CD14-positive monocyte (primary cell): Measurements from ENCODE around the gene CFAP69. TPM values are rescaled to one million over a fixed set of nuclear protein-coding genes. Genes with fewer than 3 reads are reported as not detected.

Source experiments
- DNase-seq, 3 donors: peaks; one replicate each; pipeline ENCODE4 v3.0.0-alpha.2; 2011 to 2022
- H2AFZ ChIP-seq: 2 replicates; pipeline ENCODE4 v1.6.0; 2012; ENCODE audit warnings: mild to moderate bottlenecking, low read depth, low read length, inconsistent platforms; ENCODE audit not compliant: insufficient read depth, poor library complexity, severe bottlenecking
- H3K27ac ChIP-seq, 2 donors: 1 replicate in 1 of 2; 2 replicates in 1 of 2; pipeline ENCODE4 v1.5.1; 2012 to 2013; ENCODE audit warnings: low read length in 2 of 2, control low read depth in 1 of 2, inconsistent platforms in 1 of 2, low read depth in 1 of 2, mild to moderate bottlenecking in 1 of 2
- H3K27me3 ChIP-seq, 2 donors: one replicate each; pipeline versions ENCODE4 v1.6.0 to v1.6.1; 2011 to 2013; ENCODE audit warnings: low read length in 2 of 2; ENCODE audit not compliant: control insufficient read depth in 2 of 2, insufficient read depth in 2 of 2
- H3K36me3 ChIP-seq, 2 donors: replicated peaks in 1 of 2; 1 replicate in 1 of 2; 2 replicates in 1 of 2; pipeline versions ENCODE4 v1.5.1 to v1.6.1; 2012 to 2013; ENCODE audit warnings: low read length in 2 of 2, control low read depth in 1 of 2, inconsistent platforms in 1 of 2, mild to moderate bottlenecking in 1 of 2; ENCODE audit not compliant: insufficient read depth in 2 of 2, control insufficient read depth in 1 of 2
- H3K4me1 ChIP-seq, 2 donors: 1 replicate in 1 of 2; 2 replicates in 1 of 2; pipeline versions ENCODE4 v1.5.1 to v1.6.1; 2012 to 2013; ENCODE audit warnings: low read length in 2 of 2, control low read depth in 1 of 2, inconsistent platforms in 1 of 2, mild to moderate bottlenecking in 1 of 2, moderate library complexity in 1 of 2; ENCODE audit not compliant: insufficient read depth in 2 of 2, control insufficient read depth in 1 of 2
- H3K4me2 ChIP-seq: replicated peaks from 2 replicates; pipeline ENCODE3; 2012; ENCODE audit warnings: low read length, moderate library complexity, mild to moderate bottlenecking; ENCODE audit not compliant: poor library complexity, severe bottlenecking; ENCODE audit errors: extremely low read depth
- H3K4me3 ChIP-seq, 3 experiments: fragments of 200-600 bp in 1 of 3; sonication (generic) in 1 of 3; replicated peaks in 1 of 3; 1 replicate in 2 of 3; 2 replicates in 1 of 3; pipeline ENCODE4 v1.5.1; 2011 to 2013; ENCODE audit warnings: low read length in 3 of 3, mild to moderate bottlenecking in 3 of 3, control low read depth in 2 of 3, low read depth in 2 of 3, inconsistent platforms in 1 of 3, moderate library complexity in 1 of 3
- H3K79me2 ChIP-seq: 2 replicates; pipeline ENCODE4 v1.6.0; 2012; ENCODE audit warnings: mild to moderate bottlenecking, control low read depth, inconsistent platforms, low read length, moderate library complexity; ENCODE audit not compliant: insufficient read depth
- H3K9ac ChIP-seq: 2 replicates; pipeline ENCODE4 v1.6.0; 2017; ENCODE audit warnings: low read length, mild to moderate bottlenecking; ENCODE audit not compliant: insufficient read depth, poor library complexity, severe bottlenecking
- H3K9me3 ChIP-seq, 2 donors: replicated peaks in 1 of 2; 1 replicate in 1 of 2; 2 replicates in 1 of 2; pipeline versions ENCODE4 v1.5.1 to v1.6.1; 2012 to 2013; ENCODE audit warnings: low read length in 2 of 2, control low read depth in 1 of 2; ENCODE audit not compliant: control insufficient read depth in 1 of 2, insufficient read depth in 1 of 2
- H4K20me1 ChIP-seq: 2 replicates; pipeline ENCODE4 v1.6.0; 2012; ENCODE audit warnings: mild to moderate bottlenecking, low read length, control low read depth, moderate library complexity; ENCODE audit not compliant: insufficient read depth
- H3K27ac Mint-ChIP-seq, 7 donors: one replicate each; pipeline ENCODE4 v1.8.0; 2020; ENCODE audit warnings: mild to moderate bottlenecking in 7 of 7, mixed read lengths in 7 of 7, moderate library complexity in 6 of 7, inconsistent platforms in 2 of 7
- H3K27me3 Mint-ChIP-seq, 3 donors: one replicate each; pipeline ENCODE4 v1.8.0; 2021 to 2022; ENCODE audit warnings: low read depth in 3 of 3, mild to moderate bottlenecking in 3 of 3, mixed read lengths in 3 of 3, moderate library complexity in 3 of 3, inconsistent platforms in 1 of 3
- H3K36me3 Mint-ChIP-seq, 2 donors: one replicate each; pipeline ENCODE4 v1.8.0; 2020; ENCODE audit warnings: mixed read lengths in 2 of 2, inconsistent platforms in 1 of 2, mild to moderate bottlenecking in 1 of 2
- H3K4me1 Mint-ChIP-seq: one replicate; pipeline ENCODE4 v1.8.0; 2020; ENCODE audit warnings: mild to moderate bottlenecking, mixed read lengths
- H3K4me3 Mint-ChIP-seq, 2 donors: one replicate each; pipeline ENCODE4 v1.8.0; 2020; ENCODE audit warnings: mild to moderate bottlenecking in 2 of 2, mixed read lengths in 2 of 2, moderate library complexity in 1 of 2
- H3K9me3 Mint-ChIP-seq, 7 donors: one replicate each; pipeline ENCODE4 v1.8.0; 2020 to 2022; ENCODE audit warnings: mixed read lengths in 7 of 7, mild to moderate bottlenecking in 6 of 7, moderate library complexity in 6 of 7, inconsistent platforms in 2 of 7
- WGBS: methylation state at CpG from one replicate; pipeline ENCODE4 v1.1.5; 2013; ENCODE audit warnings: missing lambda C conversion rate; ENCODE audit not compliant: insufficient coverage; 5-methylcytosine and 5-hydroxymethylcytosine counted together
- intact Hi-C, 2 donors: fragments of 100-400 bp; cut with micrococcal nuclease; formaldehyde crosslinking; loops; one replicate each; pipeline versions ENCODE4 v1.15.0 to v1.15.1; 2023
- polyA plus RNA-seq, 3 donors: library from polyadenylated mRNA; depleted of rRNA in 1 of 3; unstranded in 2 of 3; stranded (reverse) in 1 of 3; fragments of 300-500 nt in 2 of 3; fragments of >200 nt in 1 of 3; fragmentation: Illumina TruSeq in 2 of 3; gene quantifications; 1 replicate in 2 of 3; 2 replicates in 1 of 3; pipeline ENCODE4 v1.2.3, GENCODE V29; 2012 to 2021
- TF ChIP-seq, protein P1 (sequence below): fragments of 200-600 bp; IDR thresholded peaks from one replicate; pipeline ENCODE4 v1.8.0; 2022; ENCODE audit warnings: antibody characterized with exemption, mild to moderate bottlenecking

Gene CFAP69
- polyA plus RNA-seq, 3 donors = not detected

DNA sequence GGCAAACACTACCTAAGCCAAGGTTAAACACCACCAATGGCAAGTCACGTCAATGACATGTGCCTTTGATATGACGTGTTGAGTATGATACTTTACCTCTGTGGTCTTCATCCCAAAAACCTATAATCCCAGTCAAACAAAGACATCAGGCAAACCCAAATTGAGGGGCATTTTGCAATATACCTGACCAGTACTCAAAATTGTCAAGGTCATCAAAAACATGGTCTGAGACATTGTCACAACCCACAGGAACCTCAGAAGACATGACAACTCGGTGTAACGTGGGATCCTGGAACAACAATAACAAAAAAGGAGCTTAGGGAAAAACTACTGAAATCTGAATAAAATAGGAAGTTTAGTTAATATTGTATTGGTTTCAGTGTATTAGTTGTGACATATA lies 68.9 kb downstream of the CFAP69 start:
- Histone ChIP-seq H3K27me3 (peaks cover 4 to 9% of the 10 kb centered on the region in 2 donors), H2AFZ (no peak overlapping the region), H3K36me3 (no peaks in the 10 kb centered on the region), H3K4me1 (no peaks in the 10 kb centered on the region), H3K4me2 (no peak overlapping the region), H3K9me3 (no peaks in the 10 kb centered on the region), H3K27ac (no peak overlapping the region), H4K20me1 (no peaks in the 10 kb centered on the region), H3K9ac (no peak overlapping the region), H3K79me2 (no peaks in the 10 kb centered on the region), H3K4me3 (no peak overlapping the region)
- WGBS = 80% methylated on average over 1 of the region's 4 CpGs
- Mint-ChIP-seq H3K27ac (no peak overlapping the region), H3K27me3 (peaks cover 7 to 19% (median 9%) of the 10 kb centered on the region in 3 donors), H3K4me3 (no peak overlapping the region), H3K9me3 (peaks cover 0 to 1% (median 0%) of the 10 kb centered on the region in 7 donors), H3K36me3 (no peaks in the 10 kb centered on the region), H3K4me1 (no peaks in the 10 kb centered on the region)
- intact Hi-C loops = no loop called here
- TF ChIP-seq, protein P1, sequence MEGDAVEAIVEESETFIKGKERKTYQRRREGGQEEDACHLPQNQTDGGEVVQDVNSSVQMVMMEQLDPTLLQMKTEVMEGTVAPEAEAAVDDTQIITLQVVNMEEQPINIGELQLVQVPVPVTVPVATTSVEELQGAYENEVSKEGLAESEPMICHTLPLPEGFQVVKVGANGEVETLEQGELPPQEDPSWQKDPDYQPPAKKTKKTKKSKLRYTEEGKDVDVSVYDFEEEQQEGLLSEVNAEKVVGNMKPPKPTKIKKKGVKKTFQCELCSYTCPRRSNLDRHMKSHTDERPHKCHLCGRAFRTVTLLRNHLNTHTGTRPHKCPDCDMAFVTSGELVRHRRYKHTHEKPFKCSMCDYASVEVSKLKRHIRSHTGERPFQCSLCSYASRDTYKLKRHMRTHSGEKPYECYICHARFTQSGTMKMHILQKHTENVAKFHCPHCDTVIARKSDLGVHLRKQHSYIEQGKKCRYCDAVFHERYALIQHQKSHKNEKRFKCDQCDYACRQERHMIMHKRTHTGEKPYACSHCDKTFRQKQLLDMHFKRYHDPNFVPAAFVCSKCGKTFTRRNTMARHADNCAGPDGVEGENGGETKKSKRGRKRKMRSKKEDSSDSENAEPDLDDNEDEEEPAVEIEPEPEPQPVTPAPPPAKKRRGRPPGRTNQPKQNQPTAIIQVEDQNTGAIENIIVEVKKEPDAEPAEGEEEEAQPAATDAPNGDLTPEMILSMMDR = no peak
- DNase-seq = no peak

DNA sequence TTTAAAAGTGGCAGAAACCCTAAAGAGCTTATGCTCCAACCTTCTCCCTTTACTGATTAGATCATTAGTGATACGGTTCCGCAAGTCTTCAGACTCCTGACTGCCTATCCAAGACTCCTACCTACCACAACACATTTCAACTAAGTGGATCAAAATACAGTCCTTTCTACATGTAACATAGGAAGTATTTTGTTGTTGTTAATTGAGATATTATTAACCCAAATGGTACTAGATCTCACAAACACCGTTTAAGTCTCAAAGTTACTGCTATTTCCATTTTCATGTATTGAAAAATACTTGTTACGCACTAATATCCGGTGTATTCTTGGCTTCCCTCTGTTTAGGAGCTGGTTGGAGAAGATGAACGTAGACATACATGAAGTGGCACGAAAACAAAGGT lies 75.0 kb downstream of the CFAP69 start:
- Histone ChIP-seq H3K79me2 (no peaks in the 10 kb centered on the region), H3K4me3 (no peak overlapping the region), H3K4me1 (no peaks in the 10 kb centered on the region), H3K27me3 (peaks cover 38 to 58% of the 10 kb centered on the region in 2 donors), H2AFZ (no peak overlapping the region), H3K9ac (no peak overlapping the region), H3K9me3 (no peaks in the 10 kb centered on the region), H4K20me1 (no peaks in the 10 kb centered on the region), H3K36me3 (no peaks in the 10 kb centered on the region), H3K27ac (no peak overlapping the region), H3K4me2 (no peak overlapping the region)
- Mint-ChIP-seq H3K27ac (no peak overlapping the region), H3K4me3 (peak overlapping the region in 1 of 2 donors; percentile 78), H3K36me3 (no peaks in the 10 kb centered on the region), H3K9me3 (peaks cover 0 to 8% (median 2%) of the 10 kb centered on the region in 7 donors), H3K4me1 (peaks cover 5% of the 10 kb centered on the region), H3K27me3 (peaks cover 40 to 62% (median 49%) of the 10 kb centered on the region in 3 donors)
- intact Hi-C loops = no loop called here
- no CpG with 5 or more reads among the region's 7 CpGs for WGBS
- no peak for DNase-seq
- TF ChIP-seq, protein P1 = no peak
